Stomach (tissue), 9 donors: Measurements from ENCODE around the gene SESN2. TPM values are rescaled to one million over a fixed set of nuclear protein-coding genes. Genes with fewer than 3 reads are reported as not detected.

Experiments used
- DNase-seq, 2 donors: peaks; one replicate each; pipeline versions ENCODE4 v3.0.0 to v3.0.0-alpha.2; 2013 to 2019
- H3K27ac ChIP-seq, 5 donors: fragments of 200-600 bp in 4 of 5; sonication (generic) in 4 of 5; one replicate each; pipeline ENCODE4 v1.5.1; 2013 to 2019; ENCODE audit warnings: mild to moderate bottlenecking in 1 of 5, moderate library complexity in 1 of 5
- H3K27me3 ChIP-seq, 3 donors: fragments of 200-600 bp; sonication (generic); one replicate each; pipeline ENCODE4 v1.5.1; 2017 to 2019; ENCODE audit warnings: mixed run types in 1 of 3
- H3K36me3 ChIP-seq, 4 donors: fragments of 200-600 bp; sonication (generic); 1 replicate in 3 of 4; 2 replicates in 1 of 4; pipeline ENCODE4 v1.5.1; 2016 to 2019
- H3K4me1 ChIP-seq, 4 donors: fragments of 200-600 bp; sonication (generic); one replicate each; pipeline ENCODE4 v1.5.1; 2016 to 2019
- H3K4me3 ChIP-seq, 4 donors: fragments of 200-600 bp; sonication (generic) in 3 of 4; one replicate each; pipeline ENCODE4 v1.5.1; 2016 to 2019; ENCODE audit warnings: mild to moderate bottlenecking in 1 of 4
- H3K9me3 ChIP-seq, 4 donors: fragments of 200-600 bp; sonication (generic); one replicate each; pipeline ENCODE4 v1.5.1; 2016 to 2019
- EP300 ChIP-seq: sonication (generic); formaldehyde crosslinking; IDR thresholded peaks from one replicate; pipeline ENCODE4 v1.6.1; 2017; ENCODE audit warnings: antibody characterized with exemption
- POLR2A ChIP-seq, 4 donors: fragments of 450-650 bp; IDR thresholded peaks; one replicate each; pipeline ENCODE4 v1.6.1; 2016; ENCODE audit warnings: antibody characterized with exemption in 4 of 4, control low read depth in 2 of 4, mild to moderate bottlenecking in 1 of 4, moderate library complexity in 1 of 4
- POLR2AphosphoS5 ChIP-seq, 3 donors: sonication (generic); formaldehyde crosslinking; IDR thresholded peaks; one replicate each; pipeline ENCODE4 v1.6.1; 2016; ENCODE audit warnings: antibody characterized with exemption in 3 of 3
- WGBS, 5 donors: extraction: QIAGEN DNeasy Blood & Tissue Kit in 3 of 5; methylation state at CpG; one replicate each; pipeline versions ENCODE4 v1.1.5 to v1.1.7; 2013 to 2018; 5-methylcytosine and 5-hydroxymethylcytosine counted together
- intact Hi-C: fragments of 100-400 bp; cut with DNase I; formaldehyde crosslinking; loops from one replicate; pipeline ENCODE4 v1.15.1; 2023; ENCODE audit warnings: low total_unique reads
- polyA plus RNA-seq, 3 donors: library from polyadenylated mRNA; stranded (reverse); fragments of 200-250 nt; gene quantifications; one replicate each; pipeline ENCODE4 v1.2.3, GENCODE V29; 2013
- total RNA-seq, 5 donors: library from RNA; depleted of rRNA; stranded (reverse); fragments of >200 nt; gene quantifications; one replicate each; pipeline versions ENCODE4 v1.1.0 to v1.2.3, GENCODE V29; 2014 to 2016
- TF ChIP-seq, protein P1 (sequence below), 7 experiments: fragments of 450-650 bp in 4 of 7; fragments of 200-600 bp in 3 of 7; sonication (generic) in 3 of 7; IDR thresholded peaks; one replicate each; pipeline ENCODE4 v1.5.1; 2016 to 2019; ENCODE audit warnings: antibody characterized with exemption in 7 of 7, control low read depth in 2 of 7, mild to moderate bottlenecking in 1 of 7
- donor health status: healthy with polysubstance abuse.
- donor health status: Bipolar disorder and iron deficiency.
- donor health status: healthy.

The SESN2 gene
- total and polyA plus RNA-seq, 8 donors, result 2.3 to 20.3 (median 6.3) TPM

DNA sequence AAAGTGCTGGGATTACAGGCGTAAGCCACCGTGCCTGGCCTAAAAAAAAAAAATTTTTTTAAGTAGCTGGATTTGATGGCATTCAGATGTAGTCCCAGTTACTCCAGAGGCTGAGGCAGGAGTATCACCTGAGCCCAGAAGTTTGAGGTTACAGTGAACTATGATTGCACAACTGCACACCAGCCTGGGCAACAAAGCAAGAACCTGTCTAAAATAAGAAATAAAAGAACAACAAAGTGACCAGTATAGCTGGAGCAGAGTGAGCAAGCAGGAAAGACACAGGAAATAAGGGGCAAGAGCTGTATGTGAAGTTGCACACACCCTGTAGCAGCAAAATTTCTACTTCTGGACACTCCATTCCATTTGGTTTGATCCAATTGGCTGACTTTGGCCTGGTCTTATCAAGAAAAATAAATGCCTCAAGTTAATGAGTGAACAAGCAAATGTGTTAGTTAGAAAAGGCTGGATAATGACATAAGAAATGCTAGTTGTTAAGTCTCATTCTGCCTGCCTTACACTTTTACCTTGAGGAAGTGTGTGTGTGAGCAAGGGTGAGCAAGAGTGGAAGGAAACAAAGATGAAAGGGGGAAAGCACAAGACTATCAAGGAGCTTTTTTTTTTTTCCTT, 15.5 kb upstream of the SESN2 start:
- peak in 1 of 2 donors; percentile 77 for DNase-seq
- H3K9me3 ChIP-seq, result no peaks in the 10 kb centered on the region
- H3K4me1 ChIP-seq, result peaks cover 23 to 62% (median 49%) of the 10 kb centered on the region in 4 donors
- intact Hi-C loops, result no loop called here
- H3K36me3 ChIP-seq, result peaks cover 0 to 5% (median 2%) of the 10 kb centered on the region in 4 donors
- no peaks in the 10 kb centered on the region for H3K27me3 ChIP-seq
- TF ChIP-seq POLR2A (IDR thresholded peaks at IDR 0.05), result no peak
- TF ChIP-seq, protein P1, sequence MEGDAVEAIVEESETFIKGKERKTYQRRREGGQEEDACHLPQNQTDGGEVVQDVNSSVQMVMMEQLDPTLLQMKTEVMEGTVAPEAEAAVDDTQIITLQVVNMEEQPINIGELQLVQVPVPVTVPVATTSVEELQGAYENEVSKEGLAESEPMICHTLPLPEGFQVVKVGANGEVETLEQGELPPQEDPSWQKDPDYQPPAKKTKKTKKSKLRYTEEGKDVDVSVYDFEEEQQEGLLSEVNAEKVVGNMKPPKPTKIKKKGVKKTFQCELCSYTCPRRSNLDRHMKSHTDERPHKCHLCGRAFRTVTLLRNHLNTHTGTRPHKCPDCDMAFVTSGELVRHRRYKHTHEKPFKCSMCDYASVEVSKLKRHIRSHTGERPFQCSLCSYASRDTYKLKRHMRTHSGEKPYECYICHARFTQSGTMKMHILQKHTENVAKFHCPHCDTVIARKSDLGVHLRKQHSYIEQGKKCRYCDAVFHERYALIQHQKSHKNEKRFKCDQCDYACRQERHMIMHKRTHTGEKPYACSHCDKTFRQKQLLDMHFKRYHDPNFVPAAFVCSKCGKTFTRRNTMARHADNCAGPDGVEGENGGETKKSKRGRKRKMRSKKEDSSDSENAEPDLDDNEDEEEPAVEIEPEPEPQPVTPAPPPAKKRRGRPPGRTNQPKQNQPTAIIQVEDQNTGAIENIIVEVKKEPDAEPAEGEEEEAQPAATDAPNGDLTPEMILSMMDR (IDR thresholded peaks at IDR 0.05), result no peak
- TF ChIP-seq POLR2AphosphoS5 (IDR thresholded peaks at IDR 0.05), result peak in 2 of 3 donors; percentile 19 to 28
- TF ChIP-seq EP300, result no peak
- H3K27ac ChIP-seq, result peak overlapping the region; percentile 63 to 96 (median 85)
- no peak overlapping the region for H3K4me3 ChIP-seq
- WGBS, 5 donors, result 29 to 61% (median 43%) methylated on average over 2 of the region's 2 CpGs

GRCh38 chr1:28244549-28245251, 14.6 kb upstream of the SESN2 start:
- Histone ChIP-seq H3K36me3 (peaks cover 0 to 5% (median 2%) of the 10 kb centered on the region in 4 donors), H3K4me3 (no peak overlapping the region), H3K9me3 (no peaks in the 10 kb centered on the region), H3K4me1 (peaks cover 32 to 71% (median 57%) of the 10 kb centered on the region in 4 donors), H3K27ac (peak overlapping the region; percentile 63 to 96 (median 85)), H3K27me3 (no peaks in the 10 kb centered on the region)
- 69 to 74% (median 71%) methylated on average over 13 of the region's 13 CpGs for whole genome bisulfite sequencing, 5 donors
- intact Hi-C loops, result no loop called here
- TF ChIP-seq, protein P1 (IDR thresholded peaks at IDR 0.05), result no peak
- no peak for TF ChIP-seq EP300
- no peak for TF ChIP-seq POLR2AphosphoS5 (IDR thresholded peaks at IDR 0.05)
- no peak for DNase-seq

DNA sequence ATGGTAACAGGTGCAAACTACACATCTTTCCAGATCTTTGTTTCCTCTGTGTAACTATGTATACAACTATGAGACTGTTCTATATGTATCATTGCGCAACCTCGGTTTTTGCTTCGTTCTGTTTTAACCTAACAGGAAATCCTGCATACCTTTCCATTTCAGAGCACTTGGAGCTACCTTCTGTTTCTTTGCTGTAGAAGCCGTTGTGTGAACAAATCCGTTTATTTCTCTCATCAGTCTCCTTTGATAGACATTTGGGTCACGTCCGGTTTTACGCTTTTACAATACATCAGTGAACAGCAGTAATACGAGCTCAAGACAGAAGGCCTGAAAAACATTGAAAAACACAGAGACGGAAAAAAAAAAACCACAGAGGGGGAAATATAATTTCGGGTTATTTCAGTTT, 12.9 kb upstream of the SESN2 start:
- H3K4me1 ChIP-seq, result peaks cover 35 to 86% (median 62%) of the 10 kb centered on the region in 4 donors
- no peaks in the 10 kb centered on the region for H3K36me3 ChIP-seq
- intact Hi-C loops, result no loop called here
- peak overlapping the region; percentile 65 to 96 (median 89) for H3K27ac ChIP-seq
- peak in 1 of 3 donors; percentile 51 for TF ChIP-seq POLR2AphosphoS5 (IDR thresholded peaks at IDR 0.05)
- TF ChIP-seq, protein P1 (IDR thresholded peaks at IDR 0.05), result no peak
- peak overlapping the region; percentile 44 to 63 (median 59) for H3K4me3 ChIP-seq
- no peaks in the 10 kb centered on the region for H3K9me3 ChIP-seq
- DNase-seq, result peak in 1 of 2 donors; percentile 88
- H3K27me3 ChIP-seq, result no peaks in the 10 kb centered on the region
- 6 to 55% (median 38%) methylated on average over 11 of the region's 11 CpGs for WGBS, 5 donors

GRCh38 chr1:28247612-28248272, 11.6 kb upstream of the SESN2 start:
- 50 to 69% (median 55%) methylated on average over 11 of the region's 11 CpGs for WGBS, 5 donors
- Histone ChIP-seq H3K9me3 (no peaks in the 10 kb centered on the region), H3K27ac (peak overlapping the region; percentile 85 to 96 (median 89)), H3K4me1 (peaks cover 35 to 80% (median 62%) of the 10 kb centered on the region in 4 donors), H3K36me3 (no peaks in the 10 kb centered on the region), H3K27me3 (no peaks in the 10 kb centered on the region), H3K4me3 (peak overlapping the region; percentile 18 to 63 (median 59))
- no peak for DNase-seq
- intact Hi-C loops, result no loop called here
- no peak for TF ChIP-seq POLR2A (IDR thresholded peaks at IDR 0.05)
- TF ChIP-seq EP300, result no peak
- TF ChIP-seq, protein P1 (IDR thresholded peaks at IDR 0.05), result no peak
- no peak for TF ChIP-seq POLR2AphosphoS5 (IDR thresholded peaks at IDR 0.05)
